NCI-H1694 treated with DMSO at 0.1 percent for 48 hours (cell line): ENCODE measurements around the gene DDX41.
"Not testable (repeated sequence)": the region's sequence is repeated elsewhere in the genome, so short reads cannot be mapped to it uniquely, and the experiment has no call there.

Experiments
- DNase-seq: peaks from one replicate; lab custom pipeline; 2025; lab: John Stamatoyannopoulos, UW

Gene DDX41

DNA sequence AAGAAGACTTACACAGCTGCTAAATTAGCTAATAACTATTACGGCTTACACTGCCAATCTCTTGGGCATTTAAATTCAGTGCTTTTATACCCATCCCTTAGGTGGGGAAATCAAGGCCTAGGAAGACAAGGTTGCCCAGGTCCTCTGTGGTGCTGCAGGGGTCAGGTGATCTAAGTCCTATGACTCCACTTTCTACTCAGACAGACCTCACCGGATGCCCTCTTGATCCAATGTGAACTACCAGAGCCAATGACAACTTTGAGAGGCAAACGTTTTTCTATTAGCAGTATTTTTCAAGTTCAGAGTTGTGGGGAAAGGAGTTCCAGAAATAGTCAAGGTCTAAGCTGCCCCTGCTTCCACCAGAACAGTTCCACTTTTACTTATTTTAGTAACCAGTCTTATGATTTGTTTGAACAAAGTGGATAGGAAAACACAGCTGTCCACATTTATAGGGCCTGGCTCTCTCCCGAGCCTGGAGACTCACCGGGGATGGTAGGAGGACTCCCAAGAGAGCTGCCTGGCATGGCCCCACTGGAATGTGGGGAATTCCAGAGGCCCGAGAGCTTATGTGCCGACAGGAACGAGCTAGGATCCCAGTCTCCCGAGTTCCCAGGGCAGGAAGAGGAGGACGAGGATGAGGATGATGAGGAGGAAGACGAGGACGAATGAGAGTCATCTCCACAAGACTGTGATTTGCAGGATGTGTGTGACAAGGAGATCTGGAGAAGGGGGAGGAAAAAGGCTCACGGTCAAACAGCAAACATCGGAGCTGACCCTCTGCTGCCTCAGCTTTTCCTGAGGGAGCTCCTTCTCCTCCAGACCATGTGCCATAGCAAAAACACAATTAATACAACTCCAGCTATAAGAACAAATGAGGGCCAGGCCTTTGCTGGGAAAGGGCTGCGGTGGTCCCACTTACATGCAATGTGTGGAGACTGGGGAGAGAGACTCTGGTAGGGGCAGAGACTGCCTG, 20.9 kb upstream of the DDX41 start:
- DNase-seq, result no peak

DNA sequence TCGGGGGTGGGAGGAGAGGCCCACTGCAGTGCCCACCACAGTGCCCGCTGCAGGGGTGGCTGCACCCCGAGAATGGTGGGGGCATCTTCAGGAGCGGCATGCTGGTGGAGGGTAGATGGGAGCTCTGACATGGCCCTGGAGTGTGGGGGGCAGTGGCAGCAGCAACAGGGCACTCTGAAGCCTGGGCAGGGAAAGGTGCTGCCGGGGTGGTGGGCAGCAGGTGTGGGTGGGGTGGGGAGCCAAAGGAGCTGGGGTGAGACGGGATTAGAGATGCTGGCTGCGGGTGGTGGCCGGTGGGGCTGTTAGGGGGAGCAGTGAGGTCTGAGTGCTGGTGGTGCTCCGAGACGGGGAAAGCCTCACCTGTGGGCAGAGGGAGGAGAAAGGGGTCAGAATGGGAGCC, 19.6 kb upstream of the DDX41 start:
- DNase-seq, result no peak

- DNase-seq, result no peak
These were observed 18.4 kb upstream of the DDX41 start for GRCh38 chr5:177535125-177535524.

- not testable (repeated sequence) for DNase-seq
These were observed 17.7 kb upstream of the DDX41 start for GRCh38 chr5:177534433-177534832.

GRCh38 chr5:177531209-177531940, 14.6 kb upstream of the DDX41 start:
- no peak for DNase-seq

DNA sequence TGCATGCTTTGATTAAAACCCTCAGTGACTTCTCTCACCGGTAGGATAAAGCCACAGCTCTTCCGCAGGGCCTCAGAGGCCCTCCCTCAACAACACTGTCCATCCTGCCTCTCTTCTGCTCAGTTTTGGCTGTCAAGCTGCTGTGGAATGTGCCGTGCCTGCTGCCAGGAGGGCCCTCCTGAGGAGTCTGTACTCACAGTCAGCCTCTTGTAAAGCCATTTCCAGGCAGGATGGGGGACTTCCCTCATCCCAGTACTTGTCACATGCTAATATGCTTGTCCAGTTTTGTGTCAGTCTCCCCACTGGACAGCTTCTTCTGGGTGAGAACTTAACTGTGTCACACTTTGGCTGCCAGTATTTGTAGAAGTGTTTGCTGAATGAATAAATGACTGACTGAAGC, 13.9 kb upstream of the DDX41 start:
- no peak for DNase-seq

GRCh38 chr5:177529247-177530203, 12.8 kb upstream of the DDX41 start:
- no peak for DNase-seq

GRCh38 chr5:177528631-177529030, 11.9 kb upstream of the DDX41 start:
- no peak for DNase-seq

GRCh38 chr5:177527595-177527994, 10.8 kb upstream of the DDX41 start:
- DNase-seq, result no peak

GRCh38 chr5:177526791-177527190, 10.0 kb upstream of the DDX41 start:
- no peak for DNase-seq

DNA sequence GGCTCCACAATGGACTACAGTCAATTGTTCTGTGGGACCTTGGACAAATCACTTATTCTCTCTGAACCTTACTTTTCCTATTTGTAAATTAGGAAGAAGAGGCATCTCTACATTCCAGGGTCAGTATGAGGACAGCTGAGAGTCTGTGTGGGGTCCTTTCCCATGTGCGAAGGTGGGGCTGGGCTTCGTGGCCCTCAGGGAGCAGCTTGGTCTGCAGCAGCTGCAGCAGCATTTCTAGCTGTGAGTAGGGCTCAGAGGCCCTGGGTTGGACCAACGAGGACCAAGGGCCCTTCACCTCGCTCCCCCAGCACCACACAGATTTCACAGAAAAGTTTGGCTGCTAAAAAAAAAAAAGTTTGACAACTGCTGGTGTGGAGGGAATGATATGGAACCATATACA, 9.4 kb upstream of the DDX41 start:
- DNase-seq, result no peak

- no peak for DNase-seq
These were observed 8.3 kb upstream of the DDX41 start for GRCh38 chr5:177524941-177525655.

- no peak for DNase-seq
These were observed 7.8 kb upstream of the DDX41 start for GRCh38 chr5:177524539-177524900.

- no peak for DNase-seq
These were observed 7.2 kb upstream of the DDX41 start for GRCh38 chr5:177523711-177524538.

DNA sequence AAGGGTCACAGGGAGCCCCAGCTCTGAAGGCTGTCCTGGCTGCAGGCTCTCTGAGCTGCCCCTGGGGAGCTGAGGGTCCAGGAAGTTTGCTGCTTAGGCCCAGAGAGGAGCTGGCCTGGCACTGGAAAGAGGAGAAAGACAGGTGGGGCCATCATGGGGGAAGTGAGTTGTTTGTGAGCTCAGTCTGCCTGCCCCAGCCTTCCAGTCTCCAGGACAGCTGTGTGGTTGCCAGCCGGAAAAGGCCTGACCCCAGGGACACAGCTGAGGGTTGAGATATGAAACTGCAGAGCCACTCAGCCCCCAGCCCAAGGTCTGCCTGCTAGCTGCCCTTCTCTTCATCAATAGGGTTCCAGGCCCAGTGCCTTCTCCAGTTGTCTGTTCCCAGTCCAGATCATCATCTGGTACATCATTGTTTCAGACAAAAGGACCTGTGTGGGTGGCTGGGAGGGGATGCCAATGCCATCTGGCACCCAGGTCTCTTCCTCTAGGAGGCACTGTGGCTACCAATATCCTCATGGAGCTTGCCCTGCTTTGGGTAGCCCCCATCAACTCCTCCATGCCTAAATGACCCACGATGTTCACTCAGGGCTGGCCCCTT, 4.3 kb upstream of the DDX41 start:
- no peak for DNase-seq

DNA sequence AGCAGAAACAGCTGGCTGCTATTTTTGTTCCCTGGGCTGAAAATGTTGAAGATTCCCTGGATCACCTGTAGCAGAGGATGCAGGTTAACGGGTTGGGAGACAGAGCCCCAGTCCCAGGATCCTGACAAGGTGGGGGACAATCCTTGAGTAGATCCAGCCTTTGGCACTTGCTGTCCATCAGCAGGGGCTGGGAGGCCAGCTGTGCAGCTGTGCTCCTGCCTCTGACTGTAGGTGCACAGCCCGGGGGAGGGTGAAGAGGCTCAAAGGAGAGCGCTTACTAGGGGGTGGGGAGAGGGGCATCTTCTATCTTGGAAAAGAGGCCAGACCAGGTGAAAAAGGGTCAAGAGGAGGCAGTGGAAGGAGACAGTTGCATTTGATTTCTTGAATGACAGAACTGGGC, 3.5 kb upstream of the DDX41 start:
- no peak for DNase-seq

DNA sequence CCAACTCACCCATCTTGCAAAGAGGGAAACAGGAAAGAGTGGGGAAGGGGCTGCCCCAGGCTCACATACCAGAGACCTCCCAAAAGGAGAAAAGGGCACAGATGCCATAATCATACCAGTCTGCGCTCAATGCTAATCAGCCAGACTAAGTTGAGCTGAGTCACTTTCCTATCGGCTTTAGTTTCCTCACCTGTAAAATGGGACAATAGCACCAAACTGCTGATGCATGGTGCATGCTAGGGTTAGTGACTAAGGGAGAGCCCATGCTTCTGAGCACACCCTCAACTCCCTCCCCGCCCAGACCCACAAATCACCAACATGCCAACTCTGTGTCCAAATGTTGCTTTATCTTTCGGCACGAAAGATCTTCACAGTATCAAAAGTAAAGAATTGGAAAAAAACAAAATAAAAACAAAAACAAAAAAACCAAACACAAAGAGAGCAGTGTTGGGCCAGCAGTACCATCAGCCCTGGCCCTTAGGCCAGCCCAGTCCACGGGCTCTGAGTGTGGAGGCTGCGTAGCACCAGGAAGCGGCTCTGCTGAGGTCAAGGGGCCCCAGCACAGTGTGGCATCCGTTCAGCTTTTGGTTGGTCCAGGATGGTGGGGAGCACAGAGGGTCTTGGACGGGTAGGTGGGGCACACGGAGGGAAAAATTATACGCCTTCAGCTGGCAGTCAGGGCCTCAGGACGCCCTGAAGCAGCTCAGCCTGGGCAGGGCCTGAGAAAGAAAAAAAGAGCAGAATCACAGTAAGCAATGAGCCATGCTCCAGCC, 2.9 kb upstream of the DDX41 start:
- no peak for DNase-seq

- no peak for DNase-seq
These were observed 1.2 kb downstream of the DDX41 start for GRCh38 chr5:177515580-177515979.

DNA sequence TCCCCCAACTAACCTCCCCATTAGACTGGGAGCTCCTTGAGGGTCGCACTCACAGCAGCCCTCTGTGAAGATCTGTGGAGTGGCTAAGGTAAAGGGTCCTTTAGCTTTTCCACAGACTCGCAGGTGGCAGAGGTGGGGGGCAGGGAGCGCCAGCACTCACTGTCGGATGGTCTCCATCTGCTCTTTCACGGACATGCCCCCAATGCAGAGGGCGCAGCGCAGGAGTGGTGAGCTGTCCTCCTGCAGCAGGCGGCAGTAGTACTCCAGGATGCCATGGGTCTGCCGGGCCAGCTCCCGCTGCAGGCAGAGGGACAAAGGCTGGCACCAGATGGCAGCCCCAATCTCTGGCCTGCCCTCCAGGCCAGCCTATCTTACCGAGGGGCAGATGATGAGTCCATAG, 2.2 kb downstream of the DDX41 start:
- DNase-seq, result no peak
